GM12873 (cell line): ENCODE measurements around the gene COMMD2.
A peak's percentile ranks its signal among the peaks of the same experiment; 100 is the strongest.

Experiments
- CTCF ChIP-seq: IDR thresholded peaks from 2 replicates; pipeline ENCODE4 v1.5.1; 2012; ENCODE audit warnings: low read depth, mild to moderate bottlenecking, moderate library complexity, low read length, control low read depth; ENCODE audit not compliant: insufficient read depth; ENCODE audit errors: missing control alignments

The COMMD2 gene

GRCh38 chr3:149752051-149752787 lies at the start of gene COMMD2:
TSS of gene COMMD2 (minus strand) at chr3:149752489. CDS start at chr3:149752444, 45 bp downstream.
- TF ChIP-seq CTCF, result peak; percentile 39

GRCh38 chr3:149801639-149802038 lies 49.4 kb upstream of the COMMD2 start:
- TF ChIP-seq CTCF, result no peak

- TF ChIP-seq CTCF, result no peak
Measured at GRCh38 chr3:149801195-149801594, 48.9 kb upstream of the COMMD2 start.

- TF ChIP-seq CTCF, result no peak
Measured at GRCh38 chr3:149800693-149801092, 48.4 kb upstream of the COMMD2 start.

- no peak for TF ChIP-seq CTCF
Measured at GRCh38 chr3:149796026-149796425, 43.7 kb upstream of the COMMD2 start.

GRCh38 chr3:149792452-149793270 lies 40.4 kb upstream of the COMMD2 start, which contains the start of gene ANKUB1:
TSS of gene ANKUB1 (minus strand) at chr3:149792554. CDS start at chr3:149792366, 188 bp downstream.
- TF ChIP-seq CTCF, result no peak

GRCh38 chr3:149790698-149791097 lies 38.4 kb upstream of the COMMD2 start:
- no peak for TF ChIP-seq CTCF
